Colonic mucosa (tissue), 4 donors: Measurements from ENCODE around the gene TPK1. TPM values are rescaled to one million over a fixed set of nuclear protein-coding genes. Genes with fewer than 3 reads are reported as not detected.
"Not testable (repeated sequence)": the region's sequence is repeated elsewhere in the genome, so short reads cannot be mapped to it uniquely, and the experiment has no call there.

Experiments
- DNase-seq: peaks from one replicate; pipeline ENCODE4 v3.0.0-alpha.2; 2020
- H3K27ac ChIP-seq: fragments of 200-600 bp; one replicate; pipeline ENCODE4 v1.8.0; 2021
- H3K27me3 ChIP-seq: fragments of 200-600 bp; one replicate; pipeline ENCODE4 v1.8.0; 2021
- H3K36me3 ChIP-seq: fragments of 200-600 bp; one replicate; pipeline ENCODE4 v1.8.0; 2021
- H3K4me1 ChIP-seq: fragments of 200-600 bp; one replicate; pipeline ENCODE4 v1.8.0; 2021; ENCODE audit warnings: mild to moderate bottlenecking
- H3K4me3 ChIP-seq: fragments of 200-600 bp; one replicate; pipeline ENCODE4 v1.8.0; 2021
- H3K9ac ChIP-seq, 2 donors: one replicate each; pipeline ENCODE4 v1.7.0; 2013; ENCODE audit warnings: control low read depth in 2 of 2, low read depth in 2 of 2, low read length in 2 of 2
- H3K9me3 ChIP-seq: fragments of 200-600 bp; one replicate; pipeline ENCODE4 v1.8.0; 2021
- intact Hi-C: fragments of 100-400 bp; cut with DNase I; formaldehyde crosslinking; loops from one replicate; pipeline ENCODE4 v1.14.1; 2022
- total RNA-seq, 2 donors: library from RNA; stranded (reverse); fragmentation: NEBNext Ultra II Directional in 1 of 2; extraction: Animal tissue kit (Norgen Biotek cat#: 25700) in 1 of 2; gene quantifications; one replicate each; pipeline ENCODE4 v1.2.1, GENCODE V29; 2021
- TF ChIP-seq, protein P1 (sequence below): fragments of 200-600 bp; IDR thresholded peaks from one replicate; pipeline ENCODE4 v1.8.0; 2022; ENCODE audit warnings: antibody characterized with exemption, mild to moderate bottlenecking
- donor health status: healthy.
- donor health status: DM: no; HTN: no; CAD: no.
- donor health status: DM: no; HTN: no; CAD: no.

TPK1 gene
- total RNA-seq, 2 donors from 2014 or later: 8.0 to 18.8 TPM

GRCh38 chr7:144428431-144428830 lies 407.4 kb downstream of the TPK1 start:
- Histone ChIP-seq H3K27me3 (no peaks in the 10 kb centered on the region), H3K4me3 (no peak overlapping the region)

GRCh38 chr7:144427539-144427938 lies 408.3 kb downstream of the TPK1 start:
- H3K9ac ChIP-seq, H3K27ac ChIP-seq, H3K4me1 ChIP-seq, H3K36me3 ChIP-seq, H3K9me3 ChIP-seq, H3K4me3 ChIP-seq, DNase-seq, intact Hi-C loops, H3K27me3 ChIP-seq: not testable (repeated sequence)

More at GRCh38 chr7:144428431-144428830, 407.4 kb downstream of the TPK1 start:
- intact Hi-C loops: no loop called here
- Histone ChIP-seq H3K9me3 (no peaks in the 10 kb centered on the region), H3K9ac (no peak overlapping the region), H3K27ac (no peak overlapping the region), H3K36me3 (no peaks in the 10 kb centered on the region), H3K4me1 (no peaks in the 10 kb centered on the region)
- no peak for DNase-seq
- TF ChIP-seq, protein P1, sequence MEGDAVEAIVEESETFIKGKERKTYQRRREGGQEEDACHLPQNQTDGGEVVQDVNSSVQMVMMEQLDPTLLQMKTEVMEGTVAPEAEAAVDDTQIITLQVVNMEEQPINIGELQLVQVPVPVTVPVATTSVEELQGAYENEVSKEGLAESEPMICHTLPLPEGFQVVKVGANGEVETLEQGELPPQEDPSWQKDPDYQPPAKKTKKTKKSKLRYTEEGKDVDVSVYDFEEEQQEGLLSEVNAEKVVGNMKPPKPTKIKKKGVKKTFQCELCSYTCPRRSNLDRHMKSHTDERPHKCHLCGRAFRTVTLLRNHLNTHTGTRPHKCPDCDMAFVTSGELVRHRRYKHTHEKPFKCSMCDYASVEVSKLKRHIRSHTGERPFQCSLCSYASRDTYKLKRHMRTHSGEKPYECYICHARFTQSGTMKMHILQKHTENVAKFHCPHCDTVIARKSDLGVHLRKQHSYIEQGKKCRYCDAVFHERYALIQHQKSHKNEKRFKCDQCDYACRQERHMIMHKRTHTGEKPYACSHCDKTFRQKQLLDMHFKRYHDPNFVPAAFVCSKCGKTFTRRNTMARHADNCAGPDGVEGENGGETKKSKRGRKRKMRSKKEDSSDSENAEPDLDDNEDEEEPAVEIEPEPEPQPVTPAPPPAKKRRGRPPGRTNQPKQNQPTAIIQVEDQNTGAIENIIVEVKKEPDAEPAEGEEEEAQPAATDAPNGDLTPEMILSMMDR: no peak

DNA sequence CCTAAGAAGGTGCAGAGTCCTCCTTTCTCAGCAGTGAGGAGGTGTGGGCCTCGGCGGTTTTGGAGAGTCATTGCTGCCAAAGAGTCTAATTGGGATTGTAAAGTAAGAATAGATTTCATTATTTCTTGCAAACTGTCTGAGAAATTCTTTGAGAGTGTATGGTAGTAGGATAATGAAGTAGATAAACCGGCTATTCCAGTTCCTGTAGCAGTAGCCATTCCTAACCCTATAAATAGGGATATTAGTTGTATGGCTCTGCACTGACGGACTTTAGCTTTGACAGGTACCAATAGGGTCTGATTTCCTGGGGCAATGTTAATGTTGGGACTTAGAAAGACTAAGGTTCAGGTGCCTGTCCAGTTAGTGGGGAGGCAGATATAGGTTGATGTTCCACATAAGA lies 416.9 kb downstream of the TPK1 start:
- H3K9me3 ChIP-seq, H3K9ac ChIP-seq, intact Hi-C loops, H3K27me3 ChIP-seq, H3K4me3 ChIP-seq, H3K36me3 ChIP-seq, DNase-seq, H3K4me1 ChIP-seq, H3K27ac ChIP-seq: not testable (repeated sequence)

- Histone ChIP-seq H3K27ac (no peak overlapping the region), H3K4me3 (no peak overlapping the region), H3K9me3 (no peaks in the 10 kb centered on the region), H3K4me1 (no peaks in the 10 kb centered on the region), H3K9ac (no peak overlapping the region), H3K27me3 (no peaks in the 10 kb centered on the region), H3K36me3 (no peaks in the 10 kb centered on the region)
- TF ChIP-seq, protein P1: no peak
- intact Hi-C loops: no loop called here
- DNase-seq: no peak
These were observed 419.5 kb downstream of the TPK1 start for GRCh38 chr7:144416341-144416740.

GRCh38 chr7:144415858-144416257 lies 420.0 kb downstream of the TPK1 start:
- no peak for DNase-seq
- no peak overlapping the region for H3K9ac ChIP-seq
- intact Hi-C loops: no loop called here
- no peaks in the 10 kb centered on the region for H3K27me3 ChIP-seq
- no peaks in the 10 kb centered on the region for H3K9me3 ChIP-seq
- no peaks in the 10 kb centered on the region for H3K4me1 ChIP-seq
- no peak overlapping the region for H3K27ac ChIP-seq
- no peaks in the 10 kb centered on the region for H3K36me3 ChIP-seq
- TF ChIP-seq, protein P1: no peak
- no peak overlapping the region for H3K4me3 ChIP-seq

DNA sequence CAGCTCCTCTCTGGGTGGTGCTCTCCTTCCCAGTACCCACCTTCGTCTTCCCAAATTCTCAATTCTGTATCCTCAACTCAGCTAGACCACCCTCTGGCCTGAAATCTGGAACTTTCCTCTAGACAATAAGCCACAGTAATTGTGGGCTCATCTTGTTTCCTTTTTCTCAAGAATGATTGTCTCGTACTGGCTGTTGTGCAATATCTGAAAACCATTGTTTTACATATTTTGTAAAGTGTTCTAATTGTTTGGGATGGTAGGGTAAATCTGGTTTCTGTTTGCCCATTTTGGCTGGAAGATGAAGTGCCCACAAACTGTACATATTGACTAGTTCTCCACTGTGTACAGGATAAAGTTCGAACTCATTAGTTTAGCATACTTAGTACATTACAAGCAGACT lies 421.0 kb downstream of the TPK1 start:
- Histone ChIP-seq H3K36me3 (no peaks in the 10 kb centered on the region), H3K4me1 (no peaks in the 10 kb centered on the region), H3K27ac (no peak overlapping the region), H3K9me3 (no peaks in the 10 kb centered on the region), H3K4me3 (no peak overlapping the region), H3K27me3 (no peaks in the 10 kb centered on the region), H3K9ac (no peak overlapping the region)
- no peak for DNase-seq
- TF ChIP-seq, protein P1: no peak
- intact Hi-C loops: no loop called here

DNA sequence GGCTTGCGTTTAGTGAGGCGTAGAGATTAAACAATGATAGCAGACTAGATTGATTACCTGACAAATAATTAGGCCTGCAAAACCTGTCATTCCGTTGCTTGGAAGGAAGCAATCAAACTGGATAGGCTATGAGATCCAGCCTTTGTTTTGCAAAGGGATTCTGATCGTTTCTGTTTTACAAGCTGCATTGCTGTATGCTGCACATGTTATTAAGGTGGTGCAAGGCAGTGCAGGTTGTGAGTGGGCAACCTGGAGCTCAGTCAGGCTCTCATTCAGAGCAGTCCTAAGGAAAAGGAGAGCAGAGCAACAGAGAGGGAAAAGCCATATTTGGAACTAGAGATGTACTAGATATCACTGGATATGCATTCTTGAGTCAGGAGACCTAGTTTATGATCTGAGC lies 425.4 kb downstream of the TPK1 start:
- TF ChIP-seq, protein P1: no peak
- intact Hi-C loops: no loop called here
- Histone ChIP-seq H3K9me3 (no peaks in the 10 kb centered on the region), H3K4me1 (no peaks in the 10 kb centered on the region), H3K36me3 (no peaks in the 10 kb centered on the region), H3K4me3 (no peak overlapping the region), H3K9ac (no peak overlapping the region), H3K27me3 (no peaks in the 10 kb centered on the region), H3K27ac (no peak overlapping the region)
- no peak for DNase-seq
